CD4-positive, alpha-beta T cell treated with Interleukin-12 subunit alpha and Interleukin-12 subunit beta, for 1 hour (primary cell): Measurements from ENCODE around the gene GNAI2.
A peak's percentile ranks its signal among the peaks of the same experiment; 100 is the strongest.
"Not testable (repeated sequence)": the region's sequence is repeated elsewhere in the genome, so short reads cannot be mapped to it uniquely, and the experiment has no call there.

Source experiments
- DNase-seq: peaks from one replicate; pipeline ENCODE4 v3.0.0-alpha.2; 2020

Gene GNAI2

GRCh38 chr3:50267280-50267913 lies 31.4 kb downstream of the GNAI2 start:
- DNase-seq: no peak

- DNase-seq: no peak
Observed at GRCh38 chr3:50268276-50268675, 32.3 kb downstream of the GNAI2 start.

DNA sequence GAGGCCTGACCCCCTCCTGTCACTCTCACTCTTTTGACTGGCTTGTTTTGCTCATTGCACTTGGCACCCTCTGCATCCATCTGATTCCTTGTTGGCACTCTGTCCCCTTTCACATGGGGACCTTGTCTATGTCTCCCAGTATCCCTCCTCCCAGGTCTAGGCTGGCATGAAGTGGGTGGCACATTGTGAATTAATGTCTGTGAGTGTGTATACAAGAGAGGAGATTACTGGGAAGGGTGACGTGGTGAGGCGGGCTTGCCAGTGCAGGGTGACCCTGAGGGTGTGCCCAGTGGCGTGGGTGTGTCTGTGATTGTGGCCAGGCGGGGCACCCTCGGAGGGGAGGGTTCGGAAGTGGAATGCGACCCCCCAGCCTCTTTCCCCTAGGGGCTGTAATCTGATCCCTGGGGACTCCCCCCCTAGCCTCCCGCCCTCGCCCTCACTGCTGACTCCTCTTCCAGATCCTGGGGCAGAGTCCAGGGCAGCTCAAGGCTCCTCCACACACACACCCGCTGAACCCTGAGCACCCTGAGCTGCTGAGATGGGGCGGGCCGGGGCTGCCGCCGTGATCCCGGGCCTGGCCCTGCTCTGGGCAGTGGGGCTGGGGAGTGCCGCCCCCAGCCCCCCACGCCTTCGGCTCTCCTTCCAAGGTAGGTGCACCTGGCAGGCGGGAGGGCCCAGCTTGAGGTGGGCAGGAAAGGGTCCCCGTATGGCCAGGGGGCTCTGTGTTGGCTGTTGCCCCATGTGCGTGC lies 32.9 kb downstream of the GNAI2 start, which contains the start of gene SEMA3B:
SEMA3B (plus strand) TSS at position 445 of the 749 bp plus-strand sequence; CDS start at position 539, 94 bp downstream.
- DNase-seq: no peak

DNA sequence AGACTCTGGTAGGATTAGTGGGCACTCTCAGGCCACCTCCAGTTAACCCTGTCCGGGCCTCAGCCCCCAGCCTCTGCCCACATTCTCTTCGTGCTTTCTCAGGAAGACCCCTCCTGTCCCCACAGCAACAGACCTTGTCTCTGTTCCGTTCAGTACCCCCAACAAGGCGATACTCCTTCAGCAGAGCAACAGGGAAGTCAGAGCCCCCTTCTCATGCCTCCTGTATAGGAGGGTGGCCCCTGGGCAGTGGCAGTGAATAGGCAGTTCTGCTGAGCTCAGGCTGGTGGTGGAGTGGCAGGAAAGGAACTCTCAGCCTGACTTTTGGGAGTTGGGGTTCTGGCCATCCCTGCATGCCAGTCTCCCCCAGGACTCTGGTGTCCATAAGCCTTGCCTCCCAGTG lies 33.5 kb downstream of the GNAI2 start:
- no peak for DNase-seq

DNA sequence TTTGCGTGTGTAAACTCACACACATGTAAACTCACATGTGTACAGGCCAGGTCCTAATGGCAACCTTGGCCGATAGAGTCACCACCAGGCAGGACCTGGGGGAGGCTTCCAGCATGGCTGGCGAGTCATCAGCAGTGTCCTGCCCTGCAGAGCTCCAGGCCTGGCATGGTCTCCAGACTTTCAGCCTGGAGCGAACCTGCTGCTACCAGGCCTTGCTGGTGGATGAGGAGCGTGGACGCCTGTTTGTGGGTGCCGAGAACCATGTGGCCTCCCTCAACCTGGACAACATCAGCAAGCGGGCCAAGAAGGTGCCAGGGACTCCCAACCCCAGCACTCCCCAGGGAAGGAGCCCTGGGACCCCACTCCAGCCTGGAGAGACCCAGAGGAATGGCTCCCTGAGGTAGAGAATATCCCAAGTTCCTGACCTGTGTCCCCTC lies 34.0 kb downstream of the GNAI2 start:
- DNase-seq: no peak

DNA sequence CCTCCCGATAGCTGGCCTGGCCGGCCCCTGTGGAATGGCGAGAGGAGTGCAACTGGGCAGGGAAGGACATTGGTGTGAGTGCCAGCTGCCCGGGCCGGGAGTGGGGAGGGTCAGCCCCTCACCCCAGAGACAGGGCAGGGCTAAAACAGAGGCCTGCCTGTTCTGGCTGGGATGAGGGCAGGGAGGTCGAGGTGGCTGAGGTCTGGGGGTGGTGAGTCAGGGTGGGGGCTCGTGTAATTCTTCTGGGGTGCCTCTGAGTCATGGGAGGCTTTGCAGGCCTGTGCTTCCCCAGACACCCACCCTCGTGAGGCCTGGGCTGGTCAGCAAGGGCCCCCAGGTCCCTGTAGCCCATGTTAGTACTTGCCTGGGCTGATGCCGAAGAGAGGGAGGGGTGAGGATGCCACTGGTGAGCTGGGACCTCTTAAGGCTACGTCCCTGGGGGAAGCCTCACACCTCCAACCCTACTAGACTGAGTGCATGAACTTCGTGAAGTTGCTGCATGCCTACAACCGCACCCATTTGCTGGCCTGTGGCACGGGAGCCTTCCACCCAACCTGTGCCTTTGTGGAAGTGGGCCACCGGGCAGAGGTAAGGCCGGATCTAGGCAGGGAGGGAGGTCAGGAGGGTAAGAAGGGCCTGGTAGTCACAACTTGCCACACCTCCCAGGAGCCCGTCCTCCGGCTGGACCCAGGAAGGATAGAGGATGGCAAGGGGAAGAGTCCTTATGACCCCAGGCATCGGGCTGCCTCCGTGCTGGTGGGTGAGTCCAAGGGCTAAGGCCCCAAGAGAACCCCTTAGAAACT lies 34.6 kb downstream of the GNAI2 start:
- DNase-seq: no peak

DNA sequence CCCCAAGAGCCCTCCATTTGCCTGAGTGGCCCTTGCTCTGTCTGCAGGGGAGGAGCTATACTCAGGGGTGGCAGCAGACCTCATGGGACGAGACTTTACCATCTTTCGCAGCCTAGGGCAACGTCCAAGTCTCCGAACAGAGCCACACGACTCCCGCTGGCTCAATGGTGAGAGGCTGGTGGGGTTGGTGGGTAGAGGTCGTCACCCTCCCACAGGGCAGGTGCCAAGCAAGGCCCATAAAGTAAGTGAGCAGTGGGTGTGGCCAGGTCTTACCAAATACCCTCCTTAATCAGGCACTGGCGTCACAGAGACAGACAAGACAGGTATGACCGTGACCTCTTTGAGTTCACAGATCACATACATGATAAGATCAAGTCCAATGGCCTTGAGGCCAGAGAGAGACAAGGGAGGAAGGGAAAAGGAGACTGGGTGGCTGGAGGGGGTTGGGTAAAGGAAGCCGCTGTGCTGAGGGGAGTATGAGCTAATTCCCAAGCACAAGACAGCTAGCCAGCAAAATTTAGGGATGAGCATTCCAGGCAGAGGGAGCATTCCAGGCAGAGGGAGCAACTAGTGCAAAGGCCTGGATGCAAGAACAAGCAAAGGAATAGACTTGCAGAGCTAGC lies 35.4 kb downstream of the GNAI2 start:
- DNase-seq: no peak

- DNase-seq: not testable (repeated sequence)
Observed at GRCh38 chr3:50272538-50272910, 36.5 kb downstream of the GNAI2 start.

GRCh38 chr3:50272911-50273688 lies 37.1 kb downstream of the GNAI2 start:
- DNase-seq: peak; percentile 87

DNA sequence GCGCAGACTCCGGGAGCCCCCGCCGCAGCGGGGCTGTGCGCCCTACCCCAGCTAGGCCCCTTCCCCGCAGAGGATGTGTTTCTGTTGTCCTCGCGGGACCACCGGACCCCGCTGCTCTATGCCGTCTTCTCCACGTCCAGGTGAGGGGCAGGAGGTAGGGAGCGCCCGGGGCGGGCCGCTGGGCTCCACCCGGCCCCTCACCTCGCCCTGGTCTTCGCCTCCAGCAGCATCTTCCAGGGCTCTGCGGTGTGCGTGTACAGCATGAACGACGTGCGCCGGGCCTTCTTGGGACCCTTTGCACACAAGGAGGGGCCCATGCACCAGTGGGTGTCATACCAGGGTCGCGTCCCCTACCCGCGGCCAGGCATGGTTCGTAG lies 37.7 kb downstream of the GNAI2 start:
- DNase-seq: no peak

DNA sequence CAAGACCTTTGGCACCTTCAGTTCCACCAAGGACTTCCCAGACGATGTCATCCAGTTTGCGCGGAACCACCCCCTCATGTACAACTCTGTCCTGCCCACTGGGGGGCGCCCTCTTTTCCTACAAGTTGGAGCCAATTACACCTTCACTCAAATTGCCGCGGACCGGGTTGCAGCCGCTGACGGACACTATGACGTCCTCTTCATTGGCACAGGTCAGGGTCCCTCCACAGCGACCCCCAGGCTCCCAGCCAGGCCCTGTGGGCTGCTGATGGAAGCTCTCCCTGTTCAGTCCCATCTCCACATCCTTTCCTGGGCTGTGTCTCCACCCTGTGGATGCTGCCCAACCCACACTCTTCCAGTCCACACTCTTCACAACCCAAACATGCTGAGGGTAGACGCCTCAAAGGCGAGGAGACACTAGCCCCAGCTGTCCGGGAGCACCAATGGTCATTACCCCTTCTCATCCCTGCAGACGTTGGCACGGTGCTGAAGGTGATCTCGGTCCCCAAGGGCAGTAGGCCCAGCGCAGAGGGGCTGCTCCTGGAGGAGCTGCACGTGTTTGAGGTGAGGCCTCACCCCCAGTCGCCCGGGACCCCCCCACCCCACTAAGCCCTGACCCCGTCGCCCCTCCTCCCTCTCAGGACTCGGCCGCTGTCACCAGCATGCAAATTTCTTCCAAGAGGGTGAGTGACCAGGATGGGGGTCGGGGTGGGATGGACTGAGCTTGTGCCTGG lies 38.5 kb downstream of the GNAI2 start:
- DNase-seq: peak; percentile 71

DNA sequence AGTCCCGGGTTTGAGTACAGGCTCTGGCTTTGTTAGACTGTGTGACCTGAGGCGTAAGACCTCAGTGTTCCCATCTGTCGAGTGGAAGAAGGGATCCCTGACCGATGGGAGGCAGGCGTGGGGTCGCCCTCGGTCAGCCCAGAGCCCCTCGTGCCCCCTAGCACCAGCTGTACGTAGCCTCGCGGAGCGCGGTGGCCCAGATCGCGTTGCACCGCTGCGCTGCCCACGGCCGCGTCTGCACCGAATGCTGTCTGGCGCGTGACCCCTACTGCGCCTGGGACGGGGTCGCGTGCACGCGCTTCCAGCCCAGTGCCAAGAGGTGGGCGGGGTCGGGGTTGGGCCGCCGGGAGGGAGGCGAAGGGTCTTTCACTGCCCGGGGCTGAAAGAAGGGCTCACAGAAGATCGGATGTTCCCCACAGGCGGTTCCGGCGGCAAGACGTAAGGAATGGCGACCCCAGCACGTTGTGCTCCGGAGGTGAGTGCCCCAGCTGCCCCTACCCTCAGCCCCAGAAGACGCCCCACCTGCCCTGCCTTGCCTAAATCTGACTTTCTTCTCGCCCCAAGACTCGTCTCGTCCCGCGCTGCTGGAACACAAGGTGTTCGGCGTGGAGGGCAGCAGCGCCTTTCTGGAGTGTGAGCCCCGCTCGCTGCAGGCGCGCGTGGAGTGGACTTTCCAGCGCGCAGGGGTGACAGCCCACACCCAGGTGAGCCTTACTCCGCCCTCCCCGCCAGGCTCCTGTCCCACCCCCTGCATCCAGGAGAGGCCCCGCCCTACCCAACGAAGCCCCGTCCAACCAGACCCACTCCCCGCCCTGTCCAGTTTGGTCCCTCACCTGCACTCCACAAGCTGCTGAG lies 39.4 kb downstream of the GNAI2 start:
- DNase-seq: no peak

- DNase-seq: peak; percentile 27
Observed at GRCh38 chr3:50275996-50276761, 40.2 kb downstream of the GNAI2 start.

GRCh38 chr3:50276762-50277101 lies 40.7 kb downstream of the GNAI2 start:
- no peak for DNase-seq

DNA sequence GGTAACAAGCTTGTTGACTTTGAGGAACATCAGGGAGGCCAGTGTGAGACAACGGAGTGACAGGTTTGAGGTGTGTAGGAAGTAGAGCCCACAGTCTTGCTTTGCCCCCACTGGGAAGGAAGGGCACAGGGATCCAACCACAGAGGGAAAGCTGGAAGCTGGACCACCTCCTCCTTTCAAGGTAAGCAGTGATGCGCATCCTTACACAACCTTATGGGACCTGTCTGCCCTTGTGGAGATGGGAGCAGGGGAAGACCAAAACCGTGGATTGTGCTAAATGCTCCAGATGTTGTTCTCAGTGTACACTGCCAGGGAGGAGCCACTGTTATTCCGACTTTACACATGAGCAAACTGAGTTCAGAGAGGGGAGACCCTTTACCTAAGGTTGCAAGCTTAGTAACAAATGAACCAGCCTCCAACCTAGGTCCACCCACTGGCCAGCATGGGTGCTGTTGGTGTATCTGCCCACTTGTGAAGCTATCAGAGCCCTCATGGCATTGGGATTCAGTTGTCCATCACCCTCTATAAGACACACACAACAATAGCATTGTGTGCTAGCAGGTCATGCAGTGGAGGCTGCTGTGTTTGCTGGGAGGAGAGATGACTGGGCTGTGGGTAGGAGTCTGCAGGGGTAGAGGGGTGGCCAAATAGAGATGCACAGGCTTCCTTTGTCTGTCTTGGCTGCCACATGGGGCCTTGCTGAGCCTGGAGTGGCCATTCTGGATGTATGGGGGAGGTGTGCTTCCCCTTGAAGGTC lies 42.3 kb downstream of the GNAI2 start:
- no peak for DNase-seq

DNA sequence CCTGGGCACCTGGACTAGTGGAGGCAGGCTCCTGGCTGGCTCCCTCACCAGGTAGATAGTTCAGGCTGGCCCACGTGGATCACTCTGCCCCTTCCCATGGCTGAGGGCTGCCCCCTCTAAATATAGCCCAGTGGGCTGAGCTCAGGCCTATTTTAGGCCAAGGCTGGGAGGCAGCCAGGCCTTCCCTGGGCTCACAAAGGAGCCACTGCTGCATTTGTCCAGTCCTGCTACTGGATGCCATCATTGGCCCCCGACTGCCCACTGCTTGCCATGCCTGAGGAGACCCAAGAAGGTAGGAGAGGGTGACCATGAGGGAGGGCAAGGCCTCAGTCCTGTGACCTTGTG lies 42.8 kb downstream of the GNAI2 start, which contains the start of gene LSMEM2:
LSMEM2 (plus strand) TSS at position 208 of the 345 bp plus-strand sequence; CDS start at position 235, 27 bp downstream.
- DNase-seq: no peak

GRCh38 chr3:50279255-50280016 lies 43.4 kb downstream of the GNAI2 start:
- no peak for DNase-seq

DNA sequence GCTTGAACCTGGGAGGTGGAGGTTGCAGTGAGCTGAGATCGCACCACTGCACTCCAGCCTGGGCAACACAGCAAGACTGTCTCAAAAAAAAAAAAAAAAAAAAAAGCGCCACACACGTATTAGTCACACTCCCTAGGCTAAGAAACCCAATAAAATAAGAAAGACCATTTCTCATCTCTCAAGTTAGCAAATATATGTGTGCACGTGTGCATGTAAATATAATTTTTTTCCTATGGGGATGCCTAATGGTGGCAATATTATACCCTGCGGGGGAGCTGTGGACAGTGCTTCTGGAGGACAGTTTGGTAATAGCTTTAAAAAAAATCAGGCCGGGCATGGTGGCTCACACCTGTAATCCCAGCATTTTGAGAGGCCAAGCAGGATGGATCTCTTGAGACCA lies 48.1 kb downstream of the GNAI2 start:
- DNase-seq: not testable (repeated sequence)
